Renal cortex interstitium (tissue), 11 donors: Measurements from ENCODE around the gene CHRNA5. TPM values are rescaled to one million over a fixed set of nuclear protein-coding genes. Genes with fewer than 3 reads are reported as not detected.

Experiments used
- DNase-seq, 11 donors: peaks; one replicate each; pipeline ENCODE4 v3.0.0-alpha.2; 2013; ENCODE audit warnings: low read depth in 9 of 11, low spot score in 4 of 11; ENCODE audit errors: extremely low read depth in 1 of 11
- polyA plus RNA-seq, 3 donors: library from polyadenylated mRNA; unstranded; fragments of 120-200 nt; gene quantifications; one replicate each; pipeline ENCODE4 v1.2.1, GENCODE V29; 2013; ENCODE audit not compliant: insufficient read length in 3 of 3

Gene CHRNA5
- polyA plus RNA-seq, 3 donors, result 4.3 to 8.6 (median 8.5) TPM

DNA sequence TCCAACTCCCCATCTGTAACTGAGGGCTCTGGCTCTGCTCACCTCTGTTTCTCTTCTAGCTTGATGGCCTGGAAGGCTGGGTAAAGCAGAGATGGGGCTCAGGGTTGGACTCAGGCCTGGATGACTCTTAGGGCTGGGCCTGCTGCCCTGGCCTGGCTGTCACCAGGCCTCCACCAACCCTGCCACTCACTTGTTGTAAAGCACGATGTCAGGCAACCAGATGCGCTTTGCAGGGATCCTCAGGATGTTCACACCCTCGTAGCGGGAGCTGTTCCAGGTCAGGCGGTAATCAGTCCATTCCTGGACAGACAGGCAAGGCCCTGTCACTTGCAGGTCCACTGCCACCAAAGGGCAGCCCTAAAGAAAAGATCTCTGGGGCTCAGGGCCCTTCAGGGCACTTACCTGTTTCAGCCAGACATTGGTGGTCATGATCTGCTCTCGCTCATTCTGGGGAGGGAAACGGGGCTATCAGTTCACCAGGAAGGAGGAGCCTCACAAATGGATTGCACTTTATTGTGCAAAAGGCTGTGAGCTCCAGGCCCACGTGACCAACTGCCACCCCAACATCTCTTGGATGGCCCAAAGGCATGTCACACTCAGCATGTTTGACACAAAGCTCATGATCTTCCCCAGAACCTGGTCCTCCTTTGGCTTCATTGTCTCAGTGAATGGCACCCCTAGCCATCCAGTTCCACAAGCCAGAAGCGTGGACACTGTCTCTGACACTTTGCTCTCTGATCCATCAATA, 65.7 kb downstream of the CHRNA5 start:
- no peak for DNase-seq

DNA sequence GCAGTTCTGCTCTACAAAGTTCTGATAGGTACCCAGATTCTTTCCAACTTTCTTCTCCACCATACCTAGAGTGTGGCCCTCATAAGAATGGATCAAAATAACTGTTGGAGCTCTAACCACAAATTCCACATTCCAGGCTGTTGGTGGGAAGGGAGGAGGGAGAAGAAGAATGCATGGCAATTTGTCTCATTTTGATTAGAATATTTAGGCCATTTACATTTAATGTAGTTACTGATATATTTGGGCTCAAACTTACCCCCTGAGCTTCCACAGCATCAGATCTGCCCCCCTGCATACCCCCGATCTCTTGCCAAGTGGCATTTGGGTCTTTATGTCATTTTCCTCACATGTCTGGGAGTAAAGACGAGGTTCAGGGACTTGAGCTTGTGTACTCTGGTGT, 68.0 kb downstream of the CHRNA5 start:
- DNase-seq, result no peak

DNA sequence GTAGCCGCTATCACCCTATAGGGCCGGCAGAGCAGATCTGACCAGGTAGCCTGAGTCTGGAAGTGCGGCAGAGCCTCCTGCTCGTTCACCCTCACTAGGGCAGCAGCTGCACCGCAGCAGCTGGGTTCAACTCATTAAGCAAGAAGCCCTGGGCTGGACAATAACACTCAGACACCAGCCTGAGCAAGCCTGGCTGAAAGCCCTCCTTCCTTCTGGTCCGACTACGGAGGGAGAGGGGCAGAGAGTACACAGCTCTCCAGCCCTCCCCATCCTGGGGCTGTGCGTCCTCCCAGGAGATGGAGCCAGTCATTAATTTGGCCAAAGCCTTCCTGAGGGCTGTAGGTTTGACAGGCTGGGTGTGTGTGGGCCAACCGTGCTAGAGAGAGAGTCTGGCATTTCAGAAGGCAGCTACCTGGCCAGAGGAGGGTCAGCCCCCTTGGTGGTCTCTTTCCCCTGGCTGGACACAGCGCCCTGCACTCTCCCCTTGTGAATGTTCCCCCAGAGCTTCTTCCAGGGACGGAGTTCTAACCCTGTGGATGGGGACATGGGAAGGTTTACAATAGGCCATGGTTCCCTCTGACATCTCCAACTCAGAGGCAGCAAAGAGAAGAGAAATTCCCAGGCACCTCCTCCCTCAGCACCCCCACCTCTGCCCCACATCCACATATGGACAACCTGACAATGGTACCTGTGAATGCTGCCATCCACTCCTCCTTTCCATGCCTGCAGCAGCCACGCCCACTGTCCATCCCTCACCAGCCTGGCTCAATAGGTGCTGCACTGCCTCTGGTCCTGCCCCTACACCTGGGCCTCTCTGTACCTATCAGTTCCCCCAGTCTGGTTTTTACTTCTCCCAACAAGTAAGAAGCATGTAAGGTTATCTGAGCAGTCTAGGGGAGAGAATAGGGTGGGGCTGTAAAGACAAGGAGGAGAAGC, 69.2 kb downstream of the CHRNA5 start:
- no peak for DNase-seq

DNA sequence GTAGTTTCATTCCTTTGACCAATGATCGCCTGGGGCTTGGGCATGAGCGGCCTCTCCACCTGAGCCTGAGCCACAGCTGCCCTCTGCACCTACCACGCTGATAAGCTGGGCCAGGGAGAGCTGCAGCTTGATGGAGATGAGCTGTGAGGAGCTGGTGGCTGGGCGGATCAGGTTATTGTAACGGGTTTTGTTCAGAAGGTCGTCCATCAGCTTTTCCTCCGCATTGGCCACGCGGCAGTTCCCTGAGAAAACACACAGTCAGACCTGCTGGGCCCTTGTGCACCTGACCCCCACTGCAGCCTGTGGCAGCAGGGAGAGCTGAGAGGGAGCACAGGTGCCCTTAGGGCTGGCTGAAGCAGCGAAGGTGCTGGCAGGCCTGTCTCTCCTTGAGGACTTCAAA, 70.0 kb downstream of the CHRNA5 start:
- DNase-seq, result no peak

DNA sequence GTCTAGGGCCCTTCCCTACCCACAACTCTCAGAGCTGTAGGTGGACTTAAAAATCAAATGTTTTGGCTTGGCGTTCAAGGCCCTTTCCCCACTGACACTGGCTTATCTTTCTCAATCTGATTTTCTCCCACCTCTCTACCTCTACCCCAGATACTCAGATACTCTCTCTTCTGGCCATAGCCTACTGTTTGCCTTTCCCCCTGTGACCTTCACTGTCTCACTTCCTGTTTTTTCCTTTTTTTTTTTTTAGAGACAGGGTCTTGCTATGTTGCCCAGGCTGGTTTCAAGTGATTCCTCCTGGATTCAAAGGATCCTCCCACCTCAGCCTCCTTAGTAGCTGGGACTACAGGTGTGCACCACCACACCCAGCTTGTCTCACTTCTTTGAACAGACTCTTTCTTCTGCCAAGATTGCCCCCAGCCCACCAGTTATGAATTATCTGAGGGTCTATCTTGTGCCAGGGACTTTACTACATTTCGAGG, 71.1 kb downstream of the CHRNA5 start:
- DNase-seq, result no peak

DNA sequence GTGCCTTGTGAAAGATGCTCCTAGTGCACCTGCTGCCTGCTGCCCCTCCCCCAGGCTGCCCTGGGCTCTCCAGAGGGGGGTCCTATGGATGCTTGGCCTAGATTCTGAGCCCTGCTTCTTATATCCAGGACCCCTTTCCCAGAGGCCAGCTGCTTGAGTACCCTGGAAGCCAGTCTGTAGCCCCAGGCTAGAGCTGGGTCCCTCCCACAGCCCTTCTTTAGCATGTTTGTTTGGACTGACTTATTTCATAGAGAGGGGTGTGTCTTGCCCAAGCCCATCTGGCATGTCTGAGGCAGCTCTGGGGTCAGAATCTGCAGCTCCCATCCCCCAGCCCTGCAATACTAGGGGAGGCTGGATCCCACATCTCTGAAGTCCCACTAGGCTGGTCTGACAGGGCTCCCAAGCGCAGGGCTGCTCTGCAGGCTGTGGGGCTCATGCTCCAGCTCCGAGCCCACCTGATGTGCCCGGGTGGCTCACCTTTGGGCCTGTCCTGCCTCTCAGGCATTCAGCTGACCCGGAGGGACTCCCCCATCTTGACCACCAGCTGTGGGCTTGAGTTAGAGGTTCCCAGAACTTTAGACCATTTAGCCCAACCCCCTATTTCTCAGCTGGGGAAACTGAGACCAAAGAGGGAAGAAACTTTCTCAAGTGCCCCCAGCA, 72.6 kb downstream of the CHRNA5 start:
- no peak for DNase-seq

DNA sequence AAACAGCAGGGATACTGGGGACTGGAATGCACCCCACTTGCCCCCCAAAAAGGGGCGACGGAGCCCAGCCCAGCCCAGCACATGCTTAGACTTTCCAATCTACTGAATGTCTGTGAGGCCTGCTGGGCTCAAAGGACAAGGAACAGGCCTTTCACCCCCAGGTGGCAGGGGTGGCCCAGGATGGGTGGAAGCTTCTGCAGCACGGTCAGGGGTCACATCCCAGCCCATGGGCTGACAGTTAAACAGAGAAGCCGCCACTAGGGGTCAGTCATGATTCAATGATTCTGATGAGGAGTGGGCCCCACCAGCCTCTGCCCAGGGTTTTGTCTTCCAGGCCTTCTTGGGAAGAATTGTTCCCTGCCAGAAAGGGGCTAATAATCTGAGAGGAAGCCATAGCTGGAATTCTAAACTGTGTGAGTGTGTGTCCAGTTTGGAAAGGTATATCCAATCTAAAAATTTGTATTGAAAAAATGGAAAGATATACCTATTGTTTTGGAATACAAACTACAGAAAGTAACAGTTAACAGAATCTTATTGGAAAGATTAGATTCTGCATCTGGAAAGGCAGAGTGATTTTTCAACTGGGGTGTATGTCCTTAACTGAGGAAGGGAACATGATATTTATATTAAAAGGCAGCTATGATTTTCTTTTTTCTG, 73.5 kb downstream of the CHRNA5 start:
- DNase-seq, result peak in 10 of 11 donors; percentile 53 to 80 (median 70)

DNA sequence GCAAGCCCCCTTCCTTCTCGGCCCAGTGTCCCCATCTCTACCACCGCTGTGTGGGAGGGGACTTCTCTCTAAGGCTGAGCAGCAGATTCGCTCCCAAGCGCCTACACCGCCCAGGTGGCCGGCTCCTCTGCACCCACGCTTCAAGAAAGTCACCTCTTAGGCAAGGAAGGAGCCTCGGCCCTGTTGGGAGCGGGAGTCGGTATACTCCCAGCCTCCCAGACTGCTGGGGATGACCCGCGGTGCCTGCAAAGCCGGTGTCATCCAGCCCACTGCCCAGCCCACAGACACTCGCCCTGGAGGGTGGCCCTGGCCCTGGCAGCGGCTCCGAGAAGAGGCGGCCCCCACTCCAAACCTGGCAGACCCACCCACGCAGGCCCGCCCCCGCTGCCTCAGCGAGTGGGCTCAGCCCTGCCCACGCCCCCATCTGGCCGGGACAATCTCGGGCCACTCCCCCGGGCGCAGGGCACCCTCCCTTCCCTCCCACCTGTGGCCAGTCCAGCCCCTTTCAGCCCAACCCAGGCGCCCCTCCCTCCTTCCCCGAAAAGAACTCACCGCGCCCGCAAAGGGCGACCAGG, 75.3 kb downstream of the CHRNA5 start:
- DNase-seq, result no peak

DNA sequence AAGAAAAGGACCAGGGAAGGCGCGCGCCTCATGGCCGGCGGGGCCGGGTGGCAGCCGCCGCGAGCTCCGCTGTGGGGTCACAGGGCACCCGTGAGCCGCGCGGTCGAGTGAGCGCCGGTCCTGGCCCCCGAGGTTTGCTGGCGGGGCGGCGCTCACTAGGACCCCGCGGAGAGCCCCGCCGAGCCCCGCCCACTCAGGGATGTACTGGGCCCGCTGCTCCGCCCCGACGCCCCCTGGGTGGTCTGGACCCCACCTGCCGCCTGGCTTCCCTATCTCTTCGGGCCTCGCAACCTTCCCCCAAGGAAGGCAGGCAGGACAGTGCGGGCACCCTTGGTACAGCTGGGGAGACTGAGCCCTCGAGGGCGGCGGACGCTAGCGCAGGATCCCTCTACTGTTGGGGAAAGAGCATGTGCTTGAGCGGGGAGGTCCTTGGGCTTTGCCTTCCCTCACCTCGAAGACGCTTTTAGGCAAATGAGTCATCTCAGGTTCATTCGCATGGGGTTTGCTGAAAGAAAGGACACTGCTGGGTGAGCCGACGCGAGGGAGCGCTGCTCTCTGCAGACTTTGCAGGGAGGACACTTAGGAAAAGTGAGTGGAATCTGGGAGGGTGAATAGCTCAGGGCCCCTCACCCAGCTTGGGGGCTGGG, 75.9 kb downstream of the CHRNA5 start, which contains the start of gene CHRNB4:
Gene CHRNB4, minus strand, starts transcription at position 109 of the 647 bp plus-strand sequence. Its CDS starts 77 bp downstream, at position 32.
- DNase-seq, result peak in 5 of 11 donors; percentile 29 to 69 (median 53)

DNA sequence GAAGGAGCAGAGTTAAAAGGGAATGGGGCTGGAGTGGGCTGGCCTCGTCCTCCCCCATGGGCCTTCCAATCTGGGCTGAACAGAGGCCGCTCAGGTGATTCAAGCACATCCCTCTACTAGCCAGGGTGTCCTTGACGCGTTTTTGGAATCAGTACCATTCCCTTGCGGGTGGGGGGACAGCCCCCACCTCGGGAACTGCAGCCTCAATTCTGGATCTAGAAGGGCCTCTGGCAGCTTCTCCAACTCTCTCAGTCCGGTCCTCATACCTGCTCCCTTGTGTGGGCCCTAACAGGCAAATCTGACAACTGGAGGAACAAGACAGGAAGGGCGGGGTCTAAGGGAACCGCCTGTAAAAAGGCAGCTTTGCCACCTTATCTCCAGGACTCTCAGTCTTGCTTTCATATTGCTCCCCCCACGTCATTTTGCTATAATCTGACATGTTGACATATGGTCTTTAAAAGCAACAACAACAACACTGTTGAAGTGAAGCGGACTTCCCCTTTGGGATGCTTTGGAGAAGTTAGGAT, 76.5 kb downstream of the CHRNA5 start:
- DNase-seq, result no peak

DNA sequence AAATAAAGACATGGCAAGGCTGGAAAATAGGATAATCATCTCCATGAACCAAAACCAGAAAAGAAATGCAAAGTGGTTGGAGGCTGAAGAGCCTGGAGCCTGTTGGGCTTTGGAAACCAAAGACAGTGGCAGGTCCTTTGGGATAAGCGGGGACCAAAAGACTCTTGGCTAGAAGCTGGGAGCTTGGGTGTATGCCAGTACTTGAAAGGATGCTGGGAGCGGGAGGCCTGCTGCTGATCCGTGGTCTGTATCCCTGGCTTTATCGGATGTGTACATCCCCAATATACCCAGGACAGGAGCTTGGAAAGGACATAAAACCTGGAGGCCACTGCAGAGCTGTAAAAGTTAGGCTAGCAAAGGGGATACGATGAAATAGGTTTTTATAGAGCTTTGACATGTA, 77.0 kb downstream of the CHRNA5 start:
- DNase-seq, result no peak

Other genes starting within 250 kb of the CHRNA5 start
- 10 to 100 TPM; 35.2 to 56.2 (median 44.5) TPM for gene CRABP1, start 225.2 kb upstream of the CHRNA5 start, polyA plus RNA-seq
- 10 to 100 TPM; 57.0 to 73.9 (median 68.4) TPM for gene IREB2, start 127.3 kb upstream of the CHRNA5 start, polyA plus RNA-seq
- gene HYKK, start 57.9 kb upstream of the CHRNA5 start, polyA plus RNA-seq, result 1 to 10 TPM; 7.2 to 9.8 (median 8.6) TPM
- gene PSMA4, start 25.1 kb upstream of the CHRNA5 start, polyA plus RNA-seq, result 100 to 1,000 TPM; 230 to 296 (median 252) TPM
- 1 to 10 TPM in 1 of 3 donors, under 1 TPM in 2; 0.90 to 1.4 (median 0.98) TPM for gene CHRNA3, start 55.5 kb downstream of the CHRNA5 start, polyA plus RNA-seq
- gene CHRNB4, start 75.7 kb downstream of the CHRNA5 start, polyA plus RNA-seq, result 1 to 10 TPM; 3.2 TPM
- gene ADAMTS7, start 245.9 kb downstream of the CHRNA5 start, polyA plus RNA-seq, result 10 to 100 TPM; 21.2 to 35.7 (median 33.1) TPM